PC-9 (cell line): ENCODE data around the gene EI24. TPM values are rescaled to one million over a fixed set of nuclear protein-coding genes. Genes with fewer than 3 reads are reported as not detected.

Experiments
- BruUV-seq: library from RNA; stranded (reverse); fragments of 400-500 nt; replicated peaks from 2 replicates; lab custom pipeline; 2021; lab: Mats Ljungman, UMichigan
- CTCF ChIA-PET: fragments of 300-600 bp; sonication (Branson Sonifier 250); formaldehyde crosslinking; loops from one replicate; lab custom pipeline; 2022; ENCODE audit warnings: antibody characterized with exemption; lab: Charles Lee
- POLR2A ChIA-PET: fragments of 300-600 bp; sonication (Branson Sonifier 250); formaldehyde crosslinking; loops from one replicate; lab custom pipeline; 2022; ENCODE audit warnings: antibody characterized with exemption; ENCODE audit not compliant: unreplicated experiment; lab: Charles Lee
- DNase-seq, 2 experiments: peaks; one replicate each; pipeline versions ENCODE4 v3.0.0 to v3.0.0-alpha.2; 2015 to 2022; ENCODE audit warnings: mixed read lengths in 1 of 2
- H2AFZ ChIP-seq: fragments of 200-600 bp; sonication (generic); 2 replicates; pipeline ENCODE4 v1.8.1; 2017; ENCODE audit warnings: antibody characterized with exemption
- H3F3A ChIP-seq: fragments of 200-600 bp; sonication (generic); 2 replicates; pipeline ENCODE4 v1.8.1; 2017; ENCODE audit warnings: antibody characterized with exemption, mild to moderate bottlenecking, low read depth; ENCODE audit not compliant: insufficient read depth
- H3K27ac ChIP-seq: fragments of 200-600 bp; sonication (generic); 2 replicates; pipeline ENCODE4 v1.6.1; 2016; ENCODE audit warnings: mixed run types
- H3K27me3 ChIP-seq: fragments of 200-600 bp; sonication (generic); 2 replicates; pipeline ENCODE4 v1.6.1; 2016; ENCODE audit warnings: low read depth, mixed run types; ENCODE audit not compliant: insufficient read depth
- H3K36me3 ChIP-seq: fragments of 200-600 bp; sonication (generic); 2 replicates; pipeline ENCODE4 v1.6.1; 2016; ENCODE audit warnings: low read depth, mixed run types
- H3K4me1 ChIP-seq: fragments of 200-600 bp; sonication (generic); replicated peaks from 2 replicates; pipeline ENCODE4 v1.6.1; 2016; ENCODE audit warnings: mixed run types; ENCODE audit not compliant: insufficient read depth
- H3K4me2 ChIP-seq: fragments of 200-600 bp; sonication (generic); 2 replicates; pipeline ENCODE4 v1.6.1; 2017; ENCODE audit warnings: mixed run types
- H3K4me3 ChIP-seq: fragments of 200-600 bp; sonication (generic); 2 replicates; pipeline ENCODE4 v1.6.1; 2016; ENCODE audit warnings: mixed run types
- H3K79me2 ChIP-seq: fragments of 200-600 bp; sonication (generic); 2 replicates; pipeline ENCODE4 v1.6.1; 2017; ENCODE audit warnings: low read depth, mixed run types
- H3K9me2 ChIP-seq: fragments of 200-600 bp; sonication (generic); 2 replicates; pipeline ENCODE4 v1.8.1; 2017; ENCODE audit warnings: mild to moderate bottlenecking; ENCODE audit not compliant: insufficient read depth
- H3K9me3 ChIP-seq: fragments of 200-600 bp; sonication (generic); 2 replicates; pipeline ENCODE4 v1.8.1; 2016; ENCODE audit warnings: low read depth; ENCODE audit not compliant: insufficient read depth
- H4K20me1 ChIP-seq: fragments of 200-600 bp; sonication (generic); 2 replicates; pipeline ENCODE4 v1.8.1; 2017; ENCODE audit not compliant: insufficient read depth
- EZH2 ChIP-seq: fragments of 200-600 bp; sonication (generic); IDR thresholded peaks from 2 replicates; pipeline ENCODE4 v1.8.0; 2017; ENCODE audit warnings: antibody characterized with exemption, low read depth
- intact Hi-C: fragments of 100-400 bp; cut with micrococcal nuclease; formaldehyde crosslinking; loops from one replicate; pipeline ENCODE4 v1.10.0; 2022; ENCODE audit not compliant: unreplicated experiment
- total RNA-seq: library from RNA; stranded (reverse); gene quantifications from 2 replicates; pipeline ENCODE4 v1.2.3, GENCODE V29; 2021
- TF ChIP-seq, protein P1 (sequence below): fragments of 200-600 bp; sonication (generic); conservative IDR thresholded peaks from 2 replicates; pipeline ENCODE4 v1.6.1; 2017; ENCODE audit warnings: mixed run types, antibody characterized with exemption, mild to moderate bottlenecking, moderate library complexity

Gene EI24
- total RNA-seq, 1 experiment from 2014 or later, result 88.2 TPM

DNA sequence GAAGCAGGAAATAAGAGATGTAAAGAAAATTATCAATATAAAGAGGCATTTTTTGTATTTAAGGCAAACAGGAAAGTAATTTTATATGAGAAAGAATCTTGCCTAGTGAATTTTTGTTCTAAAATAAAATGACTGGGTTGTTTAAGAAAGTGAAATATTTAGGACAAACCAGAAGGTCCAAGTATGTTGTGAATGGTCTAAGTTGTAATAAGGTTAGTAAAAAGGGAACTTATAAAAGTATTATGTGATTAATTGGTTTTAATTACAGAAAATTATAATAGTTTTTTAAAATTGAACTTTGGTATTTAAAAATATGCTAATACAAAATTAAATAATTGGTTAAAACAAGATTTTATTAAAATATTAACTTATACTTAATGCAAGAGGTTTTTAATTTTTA, 26.6 kb upstream of the EI24 start:
- no peak overlapping the region for H3K4me2 ChIP-seq
- ChIA-PET CTCF (no interaction called here), POLR2A (no interaction called here)
- no peaks in the 10 kb centered on the region for H3K4me1 ChIP-seq
- no peak overlapping the region for H3K27ac ChIP-seq
- H3K36me3 ChIP-seq, result no peaks in the 10 kb centered on the region
- H3K9me2 ChIP-seq, result no peaks in the 10 kb centered on the region
- no peaks in the 10 kb centered on the region for H3K27me3 ChIP-seq
- peaks cover 6% of the 10 kb centered on the region; the same call in 1 of the 2 replicates for H3K9me3 ChIP-seq
- H3F3A ChIP-seq, result no peaks in the 10 kb centered on the region
- no peak for DNase-seq
- no peaks in the 10 kb centered on the region for H4K20me1 ChIP-seq
- H2AFZ ChIP-seq, result no peak overlapping the region
- BruUV-seq, result no TSS peak
- H3K79me2 ChIP-seq, result no peaks in the 10 kb centered on the region
- no peak for TF ChIP-seq EZH2
- TF ChIP-seq, protein P1, sequence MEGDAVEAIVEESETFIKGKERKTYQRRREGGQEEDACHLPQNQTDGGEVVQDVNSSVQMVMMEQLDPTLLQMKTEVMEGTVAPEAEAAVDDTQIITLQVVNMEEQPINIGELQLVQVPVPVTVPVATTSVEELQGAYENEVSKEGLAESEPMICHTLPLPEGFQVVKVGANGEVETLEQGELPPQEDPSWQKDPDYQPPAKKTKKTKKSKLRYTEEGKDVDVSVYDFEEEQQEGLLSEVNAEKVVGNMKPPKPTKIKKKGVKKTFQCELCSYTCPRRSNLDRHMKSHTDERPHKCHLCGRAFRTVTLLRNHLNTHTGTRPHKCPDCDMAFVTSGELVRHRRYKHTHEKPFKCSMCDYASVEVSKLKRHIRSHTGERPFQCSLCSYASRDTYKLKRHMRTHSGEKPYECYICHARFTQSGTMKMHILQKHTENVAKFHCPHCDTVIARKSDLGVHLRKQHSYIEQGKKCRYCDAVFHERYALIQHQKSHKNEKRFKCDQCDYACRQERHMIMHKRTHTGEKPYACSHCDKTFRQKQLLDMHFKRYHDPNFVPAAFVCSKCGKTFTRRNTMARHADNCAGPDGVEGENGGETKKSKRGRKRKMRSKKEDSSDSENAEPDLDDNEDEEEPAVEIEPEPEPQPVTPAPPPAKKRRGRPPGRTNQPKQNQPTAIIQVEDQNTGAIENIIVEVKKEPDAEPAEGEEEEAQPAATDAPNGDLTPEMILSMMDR, result no peak
- intact Hi-C loops, result no loop called here
- no peak overlapping the region for H3K4me3 ChIP-seq

DNA sequence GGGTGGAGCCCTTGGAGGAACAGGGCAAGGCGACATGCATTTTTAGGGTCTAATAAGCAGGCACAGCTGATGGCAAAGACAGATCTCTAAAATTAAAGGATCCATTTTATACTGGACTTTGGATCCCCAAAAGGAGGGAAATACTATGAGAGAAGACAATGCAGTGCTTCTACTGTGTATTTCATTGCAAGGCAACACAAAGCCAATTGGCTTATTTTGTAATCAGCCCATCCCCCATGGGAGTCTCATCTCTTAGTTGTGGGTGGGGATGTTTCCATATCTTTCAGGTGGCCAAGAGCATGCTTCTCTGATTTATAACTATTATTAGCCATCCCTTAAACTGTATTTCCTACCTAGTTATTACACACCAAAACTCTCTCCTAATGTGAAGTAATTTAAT, 18.5 kb upstream of the EI24 start:
- Histone ChIP-seq H3K79me2 (no peaks in the 10 kb centered on the region), H3F3A (no peaks in the 10 kb centered on the region), H2AFZ (no peak overlapping the region), H3K9me3 (peaks cover 4% of the 10 kb centered on the region; the same call in 1 of the 2 replicates), H3K27ac (no peak overlapping the region), H3K27me3 (peaks cover 3% of the 10 kb centered on the region; the same call in 1 of the 2 replicates), H4K20me1 (no peaks in the 10 kb centered on the region), H3K36me3 (no peaks in the 10 kb centered on the region), H3K4me1 (no peaks in the 10 kb centered on the region), H3K9me2 (no peaks in the 10 kb centered on the region), H3K4me2 (no peak overlapping the region), H3K4me3 (no peak overlapping the region)
- no TSS peak for BruUV-seq
- TF ChIP-seq EZH2, result no peak
- TF ChIP-seq, protein P1, result no peak
- intact Hi-C loops, result no loop called here
- DNase-seq, result no peak
- ChIA-PET CTCF (no interaction called here), POLR2A (no interaction called here)

DNA sequence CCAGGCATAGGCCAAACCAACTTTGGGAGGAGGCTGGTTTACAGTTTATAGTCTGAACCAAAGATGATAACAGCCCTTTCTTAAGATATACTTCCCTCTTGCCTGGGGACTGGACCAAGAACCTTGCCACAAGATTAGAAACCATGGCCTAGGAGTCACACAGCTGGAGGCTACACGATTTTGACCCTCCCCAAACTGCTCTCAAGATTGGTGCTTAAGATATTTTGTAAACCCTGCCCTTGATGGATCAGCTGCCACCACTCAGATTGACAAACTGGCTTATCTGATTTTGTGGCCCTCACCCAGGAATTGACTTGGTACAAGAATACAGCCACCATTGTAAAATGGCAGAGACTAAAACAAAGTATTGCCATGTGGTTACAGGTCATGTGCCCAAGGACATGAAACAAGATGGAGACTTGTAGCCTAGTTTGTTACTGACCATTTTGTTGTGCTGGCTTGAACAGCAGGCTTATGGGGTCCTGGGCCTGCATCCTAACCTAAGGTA, 17.4 kb upstream of the EI24 start:
- no peak overlapping the region for H3K4me3 ChIP-seq
- intact Hi-C loops, result no loop called here
- no peaks in the 10 kb centered on the region for H3K4me1 ChIP-seq
- no peak overlapping the region for H2AFZ ChIP-seq
- no peaks in the 10 kb centered on the region for H3K79me2 ChIP-seq
- H3K9me3 ChIP-seq, result peaks cover 4% of the 10 kb centered on the region; the same call in 1 of the 2 replicates
- BruUV-seq, result no TSS peak
- no peak overlapping the region for H3K4me2 ChIP-seq
- CTCF ChIA-PET, result no interaction called here
- H4K20me1 ChIP-seq, result no peaks in the 10 kb centered on the region
- peaks cover 3% of the 10 kb centered on the region; the same call in 1 of the 2 replicates for H3K27me3 ChIP-seq
- POLR2A ChIA-PET, result no interaction called here
- TF ChIP-seq, protein P1, result no peak
- TF ChIP-seq EZH2, result no peak
- H3K27ac ChIP-seq, result no peak overlapping the region
- no peaks in the 10 kb centered on the region for H3K9me2 ChIP-seq
- H3K36me3 ChIP-seq, result no peaks in the 10 kb centered on the region
- H3F3A ChIP-seq, result no peaks in the 10 kb centered on the region
- DNase-seq, result no peak
